ENCODE measurements around the gene ATG12.
A peak's percentile ranks its signal among the peaks of the same experiment; 100 is the strongest.

Gene ATG12

DNA sequence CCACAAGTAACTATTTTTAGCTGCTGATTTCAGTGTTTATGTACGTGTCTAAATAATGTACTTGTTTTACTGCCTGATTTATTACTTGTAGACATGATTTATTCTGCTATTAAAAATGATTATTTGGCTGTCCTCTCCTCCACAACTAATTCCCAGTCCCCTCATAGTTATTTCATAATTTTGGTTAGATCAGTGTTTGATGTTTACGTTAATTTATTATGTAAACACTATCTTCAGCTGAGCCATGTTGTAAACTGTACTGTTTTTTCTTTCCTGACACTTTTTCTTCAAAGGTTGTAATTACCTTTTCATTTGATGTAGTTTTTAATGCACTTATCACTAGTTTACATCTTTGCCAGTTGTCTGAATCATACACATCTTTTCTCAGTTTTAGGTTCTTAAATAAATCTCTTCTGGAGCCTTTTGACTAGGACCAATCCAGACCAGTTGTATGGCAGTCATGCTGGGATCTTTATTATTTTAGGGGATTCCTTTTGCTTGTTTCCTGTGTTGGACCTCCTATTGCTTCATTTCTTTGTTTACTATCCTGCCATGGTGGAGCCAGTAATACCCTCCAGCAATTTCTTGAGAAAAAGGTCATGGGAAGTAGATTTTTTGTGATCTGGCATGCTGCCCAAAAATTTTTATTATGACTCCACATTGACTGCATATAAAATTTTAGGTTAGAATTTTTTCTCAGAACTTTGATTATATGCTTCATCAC is 16.4 kb upstream of the ATG12 start:
- no peak for DNase-seq (ENCODE audit: insufficient read length)
- no peak for FAIRE-seq
- TF ChIP-seq TAF1 (IDR thresholded peaks at IDR 0.05; ENCODE audit: borderline replicate concordance, low read depth, low read length), result no peak
- TF ChIP-seq POLR2AphosphoS5 (IDR thresholded peaks at IDR 0.05; ENCODE audit: low read depth, low read length), result no peak
- TF ChIP-seq POLR2A (IDR thresholded peaks at IDR 0.05; ENCODE audit: low read depth, low read length), result no peak

DNA sequence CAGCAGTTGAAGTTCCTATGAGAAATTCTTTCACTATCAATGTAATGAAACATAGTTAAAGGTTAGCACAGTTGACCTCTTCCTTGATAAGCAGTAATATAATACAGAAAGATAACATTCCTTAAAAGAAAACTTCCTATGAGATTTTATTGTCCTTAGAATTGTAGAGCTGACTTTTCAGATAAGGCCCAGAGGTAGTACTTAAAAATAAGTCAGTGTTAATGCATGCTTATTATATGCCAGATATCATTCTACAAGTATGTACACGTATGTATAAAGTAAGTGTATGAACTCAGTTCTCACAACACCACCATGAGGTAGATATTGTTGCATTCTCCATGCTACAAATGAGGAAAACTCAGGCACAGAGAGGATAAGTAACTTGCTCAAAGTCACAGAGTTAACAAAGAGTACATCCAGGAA is 15.7 kb upstream of the ATG12 start:
- peak; percentile 5 for FAIRE-seq
- DNase-seq (ENCODE audit: insufficient read length), result no peak
- TF ChIP-seq TAF1 (IDR thresholded peaks at IDR 0.05; ENCODE audit: borderline replicate concordance, low read depth, low read length) (no peak), POLR2AphosphoS5 (IDR thresholded peaks at IDR 0.05; ENCODE audit: low read depth, low read length) (no peak), POLR2A (IDR thresholded peaks at IDR 0.05; ENCODE audit: low read depth, low read length) (no peak)

- no peak for DNase-seq (ENCODE audit: insufficient read length)
- no peak for FAIRE-seq
- TF ChIP-seq TAF1 (IDR thresholded peaks at IDR 0.05; ENCODE audit: borderline replicate concordance, low read depth, low read length), result no peak
Measured at GRCh38 chr5:115855959-115856358, 14.6 kb upstream of the ATG12 start.

GRCh38 chr5:115854139-115854538 is 12.8 kb upstream of the ATG12 start:
- TF ChIP-seq POLR2A (IDR thresholded peaks at IDR 0.05; ENCODE audit: low read depth, low read length), result no peak
- TF ChIP-seq TAF1 (IDR thresholded peaks at IDR 0.05; ENCODE audit: borderline replicate concordance, low read depth, low read length), result no peak
- no peak for TF ChIP-seq POLR2AphosphoS5 (IDR thresholded peaks at IDR 0.05; ENCODE audit: low read depth, low read length)
- DNase-seq (ENCODE audit: insufficient read length) (no peak), FAIRE-seq (no peak)

- TF ChIP-seq TAF1 (IDR thresholded peaks at IDR 0.05; ENCODE audit: borderline replicate concordance, low read depth, low read length), result no peak
- TF ChIP-seq POLR2A (IDR thresholded peaks at IDR 0.05; ENCODE audit: low read depth, low read length), result no peak
- DNase-seq (ENCODE audit: insufficient read length), result no peak
- no peak for FAIRE-seq
Measured at GRCh38 chr5:115850744-115851416, 9.5 kb upstream of the ATG12 start.

GRCh38 chr5:115849258-115849798 is 8.0 kb upstream of the ATG12 start:
- no peak for DNase-seq (ENCODE audit: insufficient read length)
- FAIRE-seq, result no peak

GRCh38 chr5:115847290-115847689 is 5.9 kb upstream of the ATG12 start:
- no peak for FAIRE-seq
- no peak for TF ChIP-seq TAF1 (IDR thresholded peaks at IDR 0.05; ENCODE audit: borderline replicate concordance, low read depth, low read length)
- TF ChIP-seq POLR2A (IDR thresholded peaks at IDR 0.05; ENCODE audit: low read depth, low read length), result no peak
- DNase-seq (ENCODE audit: insufficient read length), result no peak

More at GRCh38 chr5:115849258-115849798, 8.0 kb upstream of the ATG12 start:
- no peak for TF ChIP-seq POLR2A (IDR thresholded peaks at IDR 0.05; ENCODE audit: low read depth, low read length)
- TF ChIP-seq TAF1 (IDR thresholded peaks at IDR 0.05; ENCODE audit: borderline replicate concordance, low read depth, low read length), result no peak
- no peak for TF ChIP-seq POLR2AphosphoS5 (IDR thresholded peaks at IDR 0.05; ENCODE audit: low read depth, low read length)

DNA sequence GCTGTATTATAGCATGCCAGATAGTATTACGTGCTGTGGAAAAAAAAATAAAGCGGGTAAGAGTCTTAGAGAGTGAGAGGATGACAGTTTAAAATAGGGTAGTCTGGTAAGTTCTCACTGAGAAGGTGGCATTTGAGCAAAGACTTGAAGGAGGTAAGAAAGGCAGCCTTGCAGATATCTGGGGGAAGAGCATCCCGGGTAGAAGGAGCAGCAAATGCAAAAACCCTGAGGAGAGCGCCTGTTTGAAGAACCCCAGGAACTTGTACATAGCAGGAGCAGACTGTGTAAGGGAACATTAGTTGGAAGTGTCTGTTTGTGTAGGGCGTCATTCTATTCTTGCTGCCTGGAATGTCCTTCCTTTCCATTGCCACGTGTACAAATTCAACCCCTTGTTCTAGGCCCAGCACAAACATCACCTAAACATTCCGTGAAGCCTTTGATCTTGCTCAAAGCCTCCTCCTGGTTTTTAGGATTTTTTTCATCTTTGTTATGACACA is 3.0 kb upstream of the ATG12 start:
- TF ChIP-seq TAF1 (IDR thresholded peaks at IDR 0.05; ENCODE audit: borderline replicate concordance, low read depth, low read length) (no peak), POLR2A (IDR thresholded peaks at IDR 0.05; ENCODE audit: low read depth, low read length) (no peak), POLR2AphosphoS5 (IDR thresholded peaks at IDR 0.05; ENCODE audit: low read depth, low read length) (no peak)
- DNase-seq (ENCODE audit: insufficient read length) (no peak), FAIRE-seq (no peak)

GRCh38 chr5:115843444-115844130 is 2.2 kb upstream of the ATG12 start:
- DNase-seq (ENCODE audit: insufficient read length) (no peak), FAIRE-seq (no peak)
- TF ChIP-seq POLR2A (IDR thresholded peaks at IDR 0.05; ENCODE audit: low read depth, low read length) (no peak), POLR2AphosphoS5 (IDR thresholded peaks at IDR 0.05; ENCODE audit: low read depth, low read length) (no peak), TAF1 (IDR thresholded peaks at IDR 0.05; ENCODE audit: borderline replicate concordance, low read depth, low read length) (no peak)

DNA sequence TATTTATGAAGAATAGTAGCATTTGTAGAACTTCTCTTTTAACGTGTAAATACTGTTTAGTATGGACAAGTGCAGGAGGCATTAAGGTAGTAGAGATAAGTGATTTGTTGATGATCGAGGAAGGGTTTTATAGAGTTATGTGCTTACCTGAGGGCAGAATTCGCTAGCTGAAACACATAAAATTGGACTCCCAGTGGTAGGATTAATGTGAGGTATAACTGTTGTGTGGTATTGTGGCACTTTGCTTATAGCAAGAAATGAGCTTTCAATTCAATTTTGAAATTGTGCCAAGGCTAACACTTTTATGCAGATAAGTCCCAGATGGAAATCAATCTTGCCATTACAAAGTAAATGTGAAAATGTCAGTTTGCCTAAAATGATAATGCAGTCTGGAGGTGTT is 1.6 kb upstream of the ATG12 start:
- TF ChIP-seq TAF1 (IDR thresholded peaks at IDR 0.05; ENCODE audit: borderline replicate concordance, low read depth, low read length), result no peak
- TF ChIP-seq POLR2A (IDR thresholded peaks at IDR 0.05; ENCODE audit: low read depth, low read length), result no peak
- TF ChIP-seq POLR2AphosphoS5 (IDR thresholded peaks at IDR 0.05; ENCODE audit: low read depth, low read length), result no peak
- DNase-seq (ENCODE audit: insufficient read length) (no peak), FAIRE-seq (no peak)

DNA sequence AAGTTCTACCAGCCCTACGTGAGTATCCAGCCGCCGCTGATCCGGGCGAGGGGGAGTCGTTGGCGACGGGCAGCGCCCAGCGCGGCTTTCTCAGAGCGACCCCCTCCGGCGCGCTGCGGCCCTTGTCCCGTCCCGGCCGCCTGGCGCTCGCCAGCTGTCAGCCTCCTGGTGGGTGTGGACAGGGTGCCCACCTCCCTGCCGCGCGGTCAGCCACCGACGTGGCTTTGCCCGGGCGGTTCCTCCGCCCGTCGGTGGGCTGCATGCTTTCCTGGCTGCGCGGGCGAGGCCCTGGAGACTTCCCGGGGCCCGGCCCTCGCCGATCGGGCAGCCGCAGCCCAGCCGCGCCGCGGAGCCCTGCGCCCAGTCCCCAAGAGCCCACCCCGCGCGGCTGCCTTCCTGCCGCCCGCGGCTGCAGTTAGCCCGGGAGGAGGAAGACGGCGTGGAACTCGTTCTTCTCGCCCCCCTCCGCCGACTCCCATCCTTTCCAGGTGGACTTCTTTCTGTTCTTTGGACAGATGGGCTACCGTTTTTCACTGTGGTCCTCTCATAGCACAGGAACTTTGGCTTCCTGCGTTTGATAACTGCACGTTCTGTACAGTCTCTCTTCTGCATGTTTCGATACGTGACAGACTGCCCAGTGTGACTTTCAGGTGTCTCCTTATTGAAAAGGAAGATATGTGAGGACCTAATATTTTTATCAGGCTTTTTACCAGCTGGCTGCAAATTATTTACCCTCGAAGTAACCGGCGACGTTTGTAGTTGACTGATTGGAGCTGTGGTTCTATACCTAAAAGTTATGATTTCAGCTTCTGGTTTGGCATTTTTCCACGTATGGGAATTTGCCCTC is 947 bp upstream of the ATG12 start:
- peak; percentile 54 for FAIRE-seq
- peak; percentile 31 for DNase-seq (ENCODE audit: insufficient read length)
- TF ChIP-seq POLR2AphosphoS5 (IDR thresholded peaks at IDR 0.05; ENCODE audit: low read depth, low read length) (no peak), TAF1 (IDR thresholded peaks at IDR 0.05; ENCODE audit: borderline replicate concordance, low read depth, low read length) (no peak), POLR2A (IDR thresholded peaks at IDR 0.05; ENCODE audit: low read depth, low read length) (no peak)
